HG03045 (cell line): Measurements from ENCODE around the gene ADAP2.
"Not testable (repeated sequence)": the region's sequence is repeated elsewhere in the genome, so short reads cannot be mapped to it uniquely, and the experiment has no call there.

Experiments used
- ATAC-seq: cut with Tn5 transposase; IDR thresholded peaks from one replicate; pipeline ENCODE4 v1.9.1; 2021; ENCODE audit warnings: mild to moderate bottlenecking, moderate library complexity; ENCODE audit not compliant: unreplicated experiment

ADAP2 gene

GRCh38 chr17:30929081-30929633, 7.4 kb downstream of the ADAP2 start:
- no peak for ATAC-seq

- ATAC-seq, result not testable (repeated sequence)
Measured at GRCh38 chr17:30929861-30930260, 8.1 kb downstream of the ADAP2 start.

- ATAC-seq, result no peak
Measured at GRCh38 chr17:30930495-30930894, 8.8 kb downstream of the ADAP2 start.

GRCh38 chr17:30931582-30931981, 9.8 kb downstream of the ADAP2 start:
- not testable (repeated sequence) for ATAC-seq

GRCh38 chr17:30933966-30934365, 12.2 kb downstream of the ADAP2 start:
- ATAC-seq, result no peak

- ATAC-seq, result no peak
Measured at GRCh38 chr17:30939051-30939689, 17.4 kb downstream of the ADAP2 start.

GRCh38 chr17:30942308-30943079, 20.7 kb downstream of the ADAP2 start:
- no peak for ATAC-seq

GRCh38 chr17:30947796-30948195, 26.1 kb downstream of the ADAP2 start:
- ATAC-seq, result no peak

- no peak for ATAC-seq
Measured at GRCh38 chr17:30950189-30950588, 28.4 kb downstream of the ADAP2 start.

- no peak for ATAC-seq
Measured at GRCh38 chr17:30950669-30951399, 29.1 kb downstream of the ADAP2 start.

- ATAC-seq, result no peak
Measured at GRCh38 chr17:30952638-30953393, 31.1 kb downstream of the ADAP2 start.

- ATAC-seq, result no peak
Measured at GRCh38 chr17:30954046-30954830, 32.5 kb downstream of the ADAP2 start.

GRCh38 chr17:30956764-30957374, 35.1 kb downstream of the ADAP2 start:
- no peak for ATAC-seq

GRCh38 chr17:30957741-30958140, 36.0 kb downstream of the ADAP2 start:
- no peak for ATAC-seq

GRCh38 chr17:30958187-30958586, 36.4 kb downstream of the ADAP2 start:
- no peak for ATAC-seq

- no peak for ATAC-seq
Measured at GRCh38 chr17:30961209-30962188, 39.8 kb downstream of the ADAP2 start.

- ATAC-seq, result not testable (repeated sequence)
Measured at GRCh38 chr17:30964312-30964711, 42.6 kb downstream of the ADAP2 start.

GRCh38 chr17:30964876-30965275, 43.1 kb downstream of the ADAP2 start:
- no peak for ATAC-seq
